GM21515 (cell line): ENCODE measurements around the gene GJB6.
"Not testable (repeated sequence)": the region's sequence is repeated elsewhere in the genome, so short reads cannot be mapped to it uniquely, and the experiment has no call there.

Source experiments
- ATAC-seq: cut with Tn5 transposase; IDR thresholded peaks from one replicate; pipeline ENCODE4 v1.9.1; 2021; ENCODE audit not compliant: unreplicated experiment

The GJB6 gene

DNA sequence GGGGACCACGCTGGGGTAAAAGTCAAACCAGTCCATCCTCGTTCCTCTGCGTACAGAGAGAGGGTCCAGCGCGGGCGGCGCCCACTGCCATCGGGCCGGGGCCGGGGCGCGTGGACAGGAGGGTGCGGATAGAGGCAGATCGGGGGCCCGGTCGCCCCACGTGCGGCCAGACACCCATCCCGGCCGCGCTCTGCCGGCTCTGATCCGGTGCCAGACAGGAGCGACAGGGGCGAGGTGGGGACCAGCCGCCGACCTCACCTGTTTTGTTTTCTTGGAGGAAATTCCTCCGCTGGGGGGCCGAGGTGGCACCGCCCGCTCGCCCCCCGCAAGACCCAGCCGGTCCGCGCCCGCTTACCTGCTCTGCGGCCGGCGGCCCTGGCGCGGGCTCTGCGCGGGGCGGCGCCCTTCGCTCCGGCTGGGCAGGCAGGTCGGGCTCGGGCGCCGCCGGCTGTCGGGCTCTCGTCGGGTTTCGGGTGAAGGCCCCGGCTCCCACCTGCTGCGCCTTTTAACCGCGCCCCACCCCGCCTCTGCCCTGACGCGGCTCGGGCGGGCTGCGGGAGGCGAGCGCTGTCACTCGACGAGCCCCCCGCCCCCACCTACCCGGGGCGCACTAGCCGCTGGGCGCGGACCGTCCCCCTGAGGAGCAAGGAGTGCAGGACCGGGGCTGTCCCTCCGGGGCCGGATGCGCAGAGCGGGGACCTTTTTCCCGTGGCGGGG is at the start of gene GJB6:
Gene GJB6 (minus strand): TSS at position 481 of the 717 bp plus-strand sequence. CDS start 8,839 bp downstream, outside the sequence.
- no peak for ATAC-seq

DNA sequence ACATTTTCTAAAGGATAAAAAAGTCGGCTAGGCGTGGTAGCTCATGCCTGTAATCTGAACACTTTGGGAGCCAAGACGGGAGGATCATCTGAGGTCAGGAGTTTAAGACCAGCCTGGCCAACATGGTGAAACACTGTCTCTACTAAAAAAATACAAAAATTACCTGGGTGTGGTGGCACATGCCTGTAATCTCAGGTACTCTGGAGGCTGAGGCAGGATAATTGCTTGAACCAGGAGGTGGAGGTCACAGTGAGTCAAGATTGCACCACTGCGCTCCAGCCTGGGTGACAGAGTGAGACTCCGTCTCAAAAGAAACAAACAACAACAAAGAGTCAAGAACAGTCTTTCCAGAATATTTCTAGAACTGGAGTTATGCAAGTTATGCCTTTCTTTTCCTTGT is 44.8 kb upstream of the GJB6 start:
- not testable (repeated sequence) for ATAC-seq

DNA sequence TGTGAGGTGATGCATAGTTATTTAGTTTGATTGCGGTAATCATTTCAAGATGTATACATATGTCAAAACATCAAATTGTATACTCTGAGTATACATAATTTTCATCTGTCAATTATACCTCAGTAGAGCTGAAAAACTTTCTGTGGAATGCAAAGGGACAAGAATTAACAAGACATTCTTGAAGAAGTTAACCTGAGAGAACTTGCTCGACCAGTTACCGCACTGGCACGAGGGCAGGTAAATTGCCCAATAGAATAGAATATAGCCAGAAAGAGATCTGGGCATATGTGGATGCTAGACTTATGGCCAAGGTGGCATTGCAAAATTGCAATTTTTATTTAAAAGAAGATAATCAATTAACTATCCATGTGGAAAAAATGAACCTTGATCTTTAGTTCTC is 42.3 kb upstream of the GJB6 start:
- no peak for ATAC-seq

DNA sequence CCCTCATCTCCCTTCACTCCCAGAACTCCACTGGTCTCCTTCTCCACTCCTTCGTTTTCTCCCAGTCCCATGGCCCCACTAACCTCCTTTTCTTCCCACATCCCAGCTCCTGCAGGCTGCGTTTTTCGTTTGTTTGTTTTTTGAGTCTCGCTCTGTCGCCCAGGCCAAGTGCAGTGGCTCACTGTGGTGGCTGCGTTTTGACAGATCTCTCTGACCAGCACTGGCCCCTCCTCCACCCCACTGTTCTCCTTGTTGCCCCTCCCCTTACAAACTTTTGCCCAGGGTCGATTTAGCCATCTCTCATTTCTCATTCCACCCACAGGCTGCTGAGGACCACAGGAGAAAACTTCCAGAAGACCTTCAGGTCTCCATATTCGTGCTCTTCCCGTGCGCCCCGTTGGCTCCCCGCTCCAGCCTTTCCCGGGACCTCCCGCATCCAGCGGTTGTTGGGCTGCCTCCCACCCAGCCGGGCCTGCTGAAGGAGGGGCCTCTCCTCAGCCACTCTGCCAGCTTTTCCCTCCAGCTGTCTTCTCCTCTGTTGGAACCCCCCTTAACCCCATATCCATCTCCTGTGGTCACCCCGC is 40.6 kb upstream of the GJB6 start:
- no peak for ATAC-seq

DNA sequence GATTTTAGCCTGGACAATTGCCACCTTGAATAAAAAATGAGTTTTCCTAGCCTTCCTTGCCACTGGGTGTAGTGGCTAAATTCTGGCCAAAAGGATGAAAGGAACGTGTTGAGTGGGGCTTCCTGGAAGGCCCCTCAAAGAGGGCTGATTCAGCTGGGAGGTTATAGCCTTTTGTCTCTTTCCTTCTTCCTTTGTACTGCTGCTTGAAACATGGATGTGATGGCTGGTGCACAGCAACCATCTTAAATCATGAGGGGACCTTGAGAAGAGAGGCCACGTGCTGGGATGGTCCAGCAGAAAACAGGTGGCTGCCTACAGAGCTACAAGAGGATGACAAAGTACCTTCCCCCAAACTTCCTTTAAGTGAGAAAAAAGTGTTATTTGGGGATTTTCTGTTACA is 40.0 kb upstream of the GJB6 start:
- no peak for ATAC-seq

DNA sequence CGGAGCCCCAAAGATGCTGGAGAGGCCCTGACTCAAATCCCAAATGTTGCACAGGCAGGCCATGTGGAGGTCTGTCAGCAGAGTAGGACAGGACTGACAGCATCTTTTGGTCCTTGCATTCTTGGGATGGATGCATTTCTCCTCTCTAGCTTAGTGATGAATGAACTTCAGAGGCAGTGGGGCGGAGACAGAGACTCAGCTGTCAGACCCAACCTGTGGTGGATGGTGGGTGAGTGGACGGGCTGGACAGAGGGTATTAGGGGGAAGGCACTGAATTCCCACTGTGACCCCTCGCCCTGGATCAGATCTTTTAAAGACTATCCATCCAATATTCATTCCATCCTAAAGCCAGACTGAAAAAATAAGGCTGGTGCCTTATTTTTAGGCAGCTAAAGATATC is 39.3 kb upstream of the GJB6 start:
- no peak for ATAC-seq

DNA sequence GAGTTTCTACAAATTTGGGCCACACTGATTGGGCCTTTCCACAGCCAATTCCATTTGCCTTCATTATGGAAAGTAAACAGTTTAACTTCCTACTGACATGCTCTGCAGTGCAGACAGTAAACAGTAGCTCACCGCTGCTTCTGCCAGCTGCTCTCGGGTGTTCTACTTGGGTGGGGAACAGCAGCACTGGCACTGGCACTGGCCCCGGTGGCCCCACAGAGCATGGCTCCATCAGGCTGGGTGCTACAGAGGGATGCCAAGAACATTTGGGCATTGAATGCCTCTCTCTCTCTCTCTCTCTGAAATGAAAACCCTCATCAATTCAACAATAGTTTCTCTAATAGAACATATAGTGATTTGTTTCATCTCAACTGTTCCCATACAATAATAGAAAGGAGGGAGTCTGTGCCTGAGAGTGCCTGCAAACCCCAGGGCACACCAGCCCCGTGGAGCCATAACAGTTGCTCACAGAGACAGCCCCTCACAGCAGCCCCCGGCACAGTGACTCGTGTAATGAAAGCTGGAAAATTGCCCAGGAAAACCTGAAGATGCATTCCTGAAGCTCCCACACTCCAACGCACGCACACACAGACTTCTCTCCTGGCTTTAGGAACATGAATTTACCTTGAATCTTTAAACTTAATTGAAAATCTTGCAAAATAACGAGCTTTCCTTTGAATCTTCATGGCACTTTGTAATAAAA is 38.2 kb upstream of the GJB6 start:
- ATAC-seq = no peak

DNA sequence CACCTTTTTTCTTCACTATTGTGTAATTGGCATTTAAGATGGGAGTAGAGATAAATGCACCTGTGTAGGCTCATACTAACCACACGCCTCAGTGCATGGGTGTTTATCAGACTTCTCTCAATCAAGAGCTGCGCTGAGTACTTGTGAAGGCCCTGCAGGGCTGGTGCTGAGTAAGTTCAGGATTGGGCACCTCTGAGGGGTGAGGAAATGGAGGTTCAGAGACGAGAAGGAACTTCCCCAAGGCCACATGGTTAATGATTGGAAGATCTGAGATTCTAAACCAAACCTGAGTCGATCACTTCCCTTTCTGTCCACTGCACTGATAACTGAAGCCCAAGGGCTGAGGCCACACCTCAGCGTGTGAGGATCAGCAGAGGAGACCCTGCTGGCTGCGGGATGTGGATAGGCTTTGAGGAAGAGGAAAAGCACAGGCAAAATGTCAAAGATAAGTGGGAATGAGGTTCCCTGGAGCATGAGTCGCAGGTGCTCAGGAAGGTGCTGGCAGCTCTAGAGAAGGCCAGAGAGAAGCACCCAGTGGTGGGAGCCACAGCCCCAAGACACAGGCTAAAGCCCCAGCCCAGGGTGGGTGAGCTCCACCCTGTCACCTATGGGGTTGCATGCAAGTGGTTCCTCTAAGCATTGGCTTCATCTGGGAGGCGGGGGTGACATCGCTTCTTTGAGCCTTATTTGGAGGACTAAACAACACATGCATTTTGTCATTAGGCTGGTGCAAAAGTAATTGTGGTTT is 32.3 kb upstream of the GJB6 start:
- peak; percentile 94 for ATAC-seq

DNA sequence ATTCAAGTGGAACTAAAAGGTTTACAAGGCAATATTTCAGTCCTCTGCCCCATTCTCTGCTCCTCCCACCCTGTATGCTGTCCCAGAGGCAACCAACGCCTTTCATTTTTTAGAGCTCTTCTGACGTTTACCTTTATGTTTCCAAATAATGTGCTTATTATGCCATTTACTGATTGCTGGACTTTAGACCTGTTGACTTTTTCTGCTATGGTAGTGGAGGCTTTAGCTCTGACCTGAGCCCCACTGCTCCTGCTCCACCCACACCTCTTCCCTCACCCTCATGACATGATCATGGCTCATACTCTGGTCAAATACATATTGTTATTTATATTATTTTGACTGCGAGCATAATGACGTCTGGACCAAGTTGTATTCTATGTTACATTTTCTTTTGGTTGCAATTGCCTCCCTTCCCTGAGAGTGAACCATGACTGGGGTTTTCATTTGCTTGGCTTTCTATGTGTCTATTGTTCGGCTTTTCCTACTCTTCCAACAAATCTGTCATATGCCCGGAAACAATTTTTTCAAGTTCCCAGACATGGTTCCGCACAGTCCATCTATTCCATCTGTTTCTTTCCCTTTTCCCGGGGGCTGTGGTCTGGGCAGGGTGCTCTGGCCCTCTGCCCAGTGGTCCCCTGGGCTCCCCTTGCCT is 31.4 kb upstream of the GJB6 start:
- ATAC-seq = no peak

DNA sequence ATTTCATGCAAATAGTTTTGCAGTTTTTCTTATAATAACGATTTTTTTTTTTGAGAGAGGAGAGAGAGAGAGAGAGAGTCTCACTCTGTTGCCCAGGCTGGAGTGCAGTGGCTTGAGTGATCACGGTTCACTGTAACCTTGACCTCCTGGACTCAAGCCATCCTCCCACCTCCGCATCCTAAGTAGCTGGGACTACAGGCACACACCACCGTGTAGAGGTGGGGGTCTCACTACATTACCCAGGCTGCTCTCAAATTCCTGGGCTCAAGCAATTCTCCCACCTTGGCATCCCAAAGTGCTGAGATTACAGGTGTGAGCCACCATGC is 26.8 kb upstream of the GJB6 start:
- ATAC-seq = no peak

DNA sequence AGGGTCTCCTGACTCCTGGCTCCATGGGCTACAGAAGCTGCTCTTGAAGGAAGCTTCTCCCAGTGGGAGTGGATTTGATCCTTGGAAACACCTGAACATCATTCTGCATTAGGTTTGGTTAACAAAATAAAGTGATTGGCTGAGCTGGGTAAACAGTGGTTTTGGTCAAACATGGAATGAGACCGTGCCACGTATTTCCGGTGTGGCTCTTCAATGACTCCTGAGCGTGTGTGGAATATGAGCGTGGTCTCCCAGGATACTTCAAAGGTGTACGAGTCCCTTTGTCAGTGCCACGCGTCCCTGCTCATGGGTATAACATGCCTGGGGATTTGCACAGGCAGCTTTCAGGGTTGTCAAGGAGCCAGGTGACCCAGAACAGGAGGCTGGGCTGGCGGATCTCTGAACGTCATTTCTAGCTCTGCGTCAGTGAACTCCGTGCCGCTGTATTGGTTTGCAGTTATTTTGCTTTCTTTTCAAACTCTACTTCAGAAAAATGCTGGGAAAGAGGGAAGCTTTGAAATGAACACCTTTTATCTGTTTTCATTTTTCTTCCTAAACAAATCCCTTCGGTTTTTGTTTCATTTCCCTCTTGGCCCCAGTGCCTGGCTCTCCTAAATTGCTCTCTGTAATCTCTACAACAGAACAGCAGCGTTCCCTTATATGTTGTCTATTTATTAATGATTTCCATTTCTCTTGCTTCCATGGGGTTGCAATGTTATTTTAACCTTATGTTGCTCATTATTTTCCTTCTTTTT is 26.3 kb upstream of the GJB6 start:
- ATAC-seq = no peak

DNA sequence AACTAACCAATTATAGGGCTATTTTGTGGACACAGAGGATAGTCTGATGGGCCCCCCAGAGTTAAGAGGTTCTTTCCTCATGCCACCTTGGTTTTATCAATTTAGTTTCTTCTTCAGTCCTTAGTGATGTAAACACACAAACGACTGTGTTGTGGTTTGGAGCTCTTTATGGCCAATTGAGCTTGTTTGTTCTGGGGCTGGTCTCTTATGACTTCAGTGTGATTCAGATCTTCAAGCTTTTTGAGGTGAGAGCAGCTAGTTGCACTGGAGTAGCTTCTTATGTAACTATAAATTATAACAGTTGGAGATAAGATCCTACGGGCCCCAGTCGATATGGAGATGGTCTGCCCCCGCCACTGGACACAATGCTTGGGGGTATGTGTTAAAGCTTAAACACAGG is 22.0 kb upstream of the GJB6 start:
- ATAC-seq = no peak

DNA sequence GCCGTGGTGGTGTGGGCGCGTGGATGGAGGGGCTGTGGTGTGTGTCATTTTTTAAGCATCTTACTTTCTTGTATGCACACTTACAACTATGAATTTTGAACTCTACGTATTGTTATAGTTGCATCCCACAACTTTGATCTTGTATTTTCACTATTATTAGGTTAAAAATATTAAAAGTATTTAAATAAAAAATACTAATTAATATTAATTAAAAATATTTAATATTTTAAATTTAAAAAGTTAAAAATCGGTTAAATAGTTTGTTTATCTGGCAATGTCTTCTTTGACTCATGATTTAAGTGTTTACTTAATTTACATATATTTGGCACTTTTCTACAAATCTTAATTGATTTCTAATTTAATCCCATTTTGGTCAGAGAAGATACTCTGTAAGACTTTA is 17.8 kb upstream of the GJB6 start:
- no peak for ATAC-seq

DNA sequence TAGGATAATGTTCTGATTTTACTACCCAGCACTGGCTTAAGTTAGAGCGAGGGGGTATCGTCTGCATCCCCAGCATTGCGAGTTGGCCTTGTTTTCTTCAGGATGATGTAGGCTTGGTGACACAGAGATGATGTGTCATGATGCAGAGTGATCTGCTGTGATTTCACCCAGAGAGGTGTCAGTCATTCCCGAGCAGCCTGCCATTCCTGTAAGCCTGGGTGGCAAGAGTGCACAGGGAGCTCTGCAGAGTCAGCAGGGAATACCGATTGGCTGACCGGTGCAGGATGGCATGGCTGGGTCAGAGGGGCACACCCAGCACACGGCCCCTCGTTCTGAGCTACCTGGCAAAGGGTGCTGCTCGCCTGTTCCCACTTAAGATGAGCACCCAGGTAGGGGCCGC is 15.8 kb upstream of the GJB6 start:
- ATAC-seq = no peak

DNA sequence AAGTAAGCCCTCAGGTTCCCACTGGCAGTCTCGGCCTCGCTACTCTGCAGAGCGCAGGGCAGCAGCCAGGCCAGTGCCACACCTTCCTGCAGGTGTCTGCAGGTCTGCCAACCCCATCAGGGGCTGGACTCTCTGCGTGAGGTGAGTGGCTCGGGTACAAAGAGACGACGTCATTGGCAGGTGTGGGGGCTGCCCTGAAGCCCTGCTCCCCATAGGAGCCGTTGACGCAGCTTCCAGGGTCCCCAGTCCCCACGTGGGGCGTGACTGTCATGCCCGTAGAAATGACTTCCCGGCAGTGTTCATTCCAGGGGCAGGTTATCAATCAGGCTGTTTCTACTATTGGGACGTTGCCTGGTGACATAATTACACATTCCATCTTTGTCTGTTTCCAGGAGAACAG is 15.3 kb upstream of the GJB6 start:
- no peak for ATAC-seq

DNA sequence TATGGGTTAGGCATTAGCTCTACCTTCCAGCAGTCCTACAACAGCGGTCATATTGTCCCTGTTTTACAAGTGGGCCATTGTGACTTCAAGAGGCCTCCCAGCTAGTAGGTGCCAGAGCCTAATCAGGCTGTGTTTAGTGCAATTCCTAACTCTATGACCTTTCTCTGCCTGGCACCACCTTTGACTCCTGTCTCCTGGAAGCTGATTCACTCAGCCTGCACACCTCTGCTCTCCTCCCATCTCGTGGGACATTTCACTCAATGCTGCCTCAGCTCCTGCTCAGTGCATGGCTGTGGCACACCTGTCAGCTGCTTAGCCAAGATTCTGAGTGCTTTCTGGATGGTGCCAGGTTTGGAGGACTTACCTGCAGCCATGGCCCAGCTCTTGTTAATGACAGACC is 9.5 kb upstream of the GJB6 start:
- ATAC-seq = no peak

DNA sequence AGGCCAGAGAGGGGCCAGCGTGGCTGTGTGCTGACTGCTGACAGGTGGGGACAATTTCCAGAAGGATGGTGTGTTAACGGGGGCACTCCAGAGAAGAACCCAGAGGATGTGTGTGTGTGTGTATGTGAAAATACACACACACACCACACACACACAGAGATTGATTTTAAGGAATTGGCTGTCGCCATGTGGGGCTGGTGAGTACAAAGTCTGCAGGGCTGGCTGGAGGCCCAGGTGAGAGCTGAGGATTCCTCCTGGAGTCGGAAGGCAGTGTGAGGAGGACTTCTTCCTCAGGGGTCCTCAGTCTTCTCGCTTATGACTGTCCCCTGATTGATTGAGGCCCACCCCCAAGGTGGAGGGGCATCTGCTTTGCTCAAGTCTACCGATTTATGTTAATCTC is 7.6 kb upstream of the GJB6 start:
- ATAC-seq = no peak

DNA sequence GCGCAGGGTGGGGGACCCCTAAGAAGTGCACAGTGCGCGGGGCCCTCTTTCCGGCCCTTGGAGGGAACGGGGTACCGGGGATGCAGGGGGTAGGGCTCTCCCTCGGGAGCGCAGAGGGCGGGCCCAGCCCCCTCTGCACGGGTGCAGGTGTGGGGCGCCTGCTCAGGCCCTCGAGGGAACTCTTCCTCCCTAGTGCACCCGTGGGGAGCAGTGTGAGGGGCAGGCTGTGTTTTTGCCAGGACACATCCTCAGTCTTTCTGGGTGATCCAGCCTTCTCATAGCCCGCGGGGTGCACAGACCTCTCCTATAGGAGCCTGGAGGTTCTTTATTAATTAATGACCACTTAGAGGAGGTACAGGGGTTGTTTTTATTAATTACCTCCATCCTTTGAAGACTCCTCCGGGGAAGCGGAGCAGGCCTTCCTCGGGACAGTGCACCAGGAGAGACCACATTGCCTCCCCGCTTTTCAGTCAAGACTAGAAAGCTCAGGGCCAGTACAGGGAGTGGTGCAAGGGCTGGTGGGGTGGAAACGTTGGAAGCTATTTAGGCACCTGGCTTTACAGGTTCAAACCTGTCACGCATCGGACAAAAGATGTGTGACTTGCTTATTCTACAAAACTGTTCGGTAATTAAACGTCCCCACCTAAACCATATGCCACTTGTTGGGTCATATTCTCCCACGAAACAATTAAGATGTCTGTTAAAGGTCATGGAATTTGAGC is 598 bp upstream of the GJB6 start:
- no peak for ATAC-seq

DNA sequence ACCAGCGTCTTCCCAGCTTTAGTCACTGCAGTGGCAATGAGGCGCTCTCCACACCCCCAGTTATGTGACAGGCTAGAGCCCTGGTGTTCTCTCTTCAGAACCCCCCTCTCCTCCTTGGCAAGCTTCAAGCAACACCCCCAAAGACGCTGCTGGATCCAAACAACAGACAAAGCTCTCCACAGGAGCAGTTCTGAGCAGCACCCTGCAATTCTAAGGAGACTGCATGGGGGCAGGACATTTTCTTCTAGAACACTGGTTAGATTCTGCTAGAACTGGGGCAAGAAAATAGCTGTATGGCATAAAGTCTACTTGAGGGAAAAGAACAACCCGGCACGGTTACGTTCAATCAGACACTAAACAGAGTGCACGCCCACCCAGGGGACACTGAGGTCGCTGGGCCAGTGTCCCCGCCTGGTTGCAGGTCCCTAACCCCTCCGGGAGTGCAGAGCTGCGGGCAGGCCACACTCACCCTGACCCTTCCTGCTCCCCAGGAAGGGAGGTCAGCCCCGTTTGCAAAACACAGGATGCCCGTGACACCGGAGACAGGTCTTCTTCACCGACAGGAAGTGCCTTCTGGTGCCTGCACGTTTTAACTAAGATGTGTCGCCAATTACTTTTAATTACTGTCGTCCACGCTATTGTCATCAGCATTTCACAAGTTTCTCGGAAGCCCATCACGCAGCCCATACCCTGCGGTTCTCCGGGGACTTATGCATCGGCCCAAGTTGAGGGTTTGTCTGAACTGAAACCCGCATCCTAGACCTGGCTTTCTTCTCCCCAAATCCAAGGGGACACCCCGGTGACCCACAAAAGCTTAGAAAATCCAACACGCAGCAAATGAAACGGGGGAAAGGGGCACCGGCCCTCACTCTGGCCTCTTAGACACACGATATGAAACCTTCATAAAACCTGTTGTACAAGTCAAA is 943 bp downstream of the GJB6 start:
- no peak for ATAC-seq
